A673 (cell line): ENCODE results near the gene C3orf62.

Source experiments
- CTCF ChIP-seq: fragments of 300-800, 200-600 bp; sonication (generic); conservative IDR thresholded peaks from 2 replicates; pipeline ENCODE4 v1.5.1; 2017; ENCODE audit warnings: low read depth, mild to moderate bottlenecking, antibody characterized with exemption, low read length, moderate library complexity, mixed read lengths
- EZH2 ChIP-seq: fragments of 200-600 bp; sonication (generic); IDR thresholded peaks from 2 replicates; pipeline ENCODE4 v1.6.1; 2017; ENCODE audit warnings: borderline replicate concordance, low read depth, mild to moderate bottlenecking, mixed read lengths, antibody characterized with exemption, low read length; ENCODE audit not compliant: poor library complexity, severe bottlenecking

GRCh38 chr3:49265661-49266386 lies 11.2 kb downstream of the C3orf62 start:
- TF ChIP-seq CTCF = no peak
- no peak for TF ChIP-seq EZH2
